ENCODE data around the gene LSAMP. TPM values are rescaled to one million over a fixed set of nuclear protein-coding genes. Genes with fewer than 3 reads are reported as not detected.

The LSAMP gene
- total and polyA plus RNA-seq, 2 donors (not counting 3 experiments of a cell fraction or from before 2014, with no cell fraction given), result not detected

GRCh38 chr3:115855911-115856310 lies 589.4 kb downstream of the LSAMP start:
- dilution Hi-C loops (cut with MboI; ENCODE audit: extremely low pct_ligation_motif_present, low sequenced_read_pairs) (no loop called here), intact Hi-C loops (cut with micrococcal nuclease) (no loop called here)
- Histone ChIP-seq H3K79me2 (ENCODE audit: control insufficient read depth, insufficient read depth, low read length) (no peaks in the 10 kb centered on the region), H3K27me3 (ENCODE audit: control insufficient read depth in 2 of 2, insufficient read depth in 2 of 2, low read length in 2 of 2) (no peaks in the 10 kb centered on the region), H4K20me1 (replicated peaks; ENCODE audit: control insufficient read depth, extremely low read depth, insufficient read depth, low read length) (no peaks in the 10 kb centered on the region), H2AFZ (ENCODE audit: low read depth, low read length) (no peak overlapping the region), H3K27ac (ENCODE audit: insufficient read depth, low read depth, low read length) (no peak overlapping the region), H3K4me1 (ENCODE audit: control insufficient read depth, extremely low read depth, insufficient read depth, low read length) (no peaks in the 10 kb centered on the region), H3K4me2 (ENCODE audit: insufficient read depth, low read length) (no peak overlapping the region), H3K9me1 (replicated peaks; ENCODE audit: control insufficient read depth, extremely low read depth, insufficient read depth, low read length) (no peaks in the 10 kb centered on the region), H3K4me3 (replicated peaks in 1 of 3; ENCODE audit: insufficient read depth in 1 of 3, low read depth in 1 of 3, low read length in 3 of 3) (no peak overlapping the region), H3K9me3 (replicated peaks; ENCODE audit: control insufficient read depth, insufficient read depth, low read length) (no peaks in the 10 kb centered on the region), H3K36me3 (ENCODE audit: control insufficient read depth in 2 of 2, extremely low read depth in 1 of 2, insufficient read depth in 2 of 2, low read length in 2 of 2) (no peaks in the 10 kb centered on the region), H3K9ac (replicated peaks; ENCODE audit: extremely low read depth, insufficient read depth, low read length) (no peak overlapping the region)
- FAIRE-seq, result no peak
- BruUV-seq (replicated peaks), result no TSS peak
- no peak for DNase-seq (ENCODE audit: low read depth, low spot score)
- POLR2A ChIA-PET, result no interaction called here
- no peak for TF ChIP-seq EZH2 (IDR thresholded peaks at IDR 0.05; ENCODE audit: borderline replicate concordance, low read depth, low read length, severe bottlenecking)
- no peak for TF ChIP-seq GATA2 (IDR thresholded peaks at IDR 0.05; ENCODE audit: insufficient read depth, insufficient read length, low read depth, low read length)
- TF ChIP-seq JUN (IDR thresholded peaks at IDR 0.05; ENCODE audit: borderline replicate concordance, insufficient read depth, insufficient read length, low read depth), result no peak
- TF ChIP-seq, protein P1, sequence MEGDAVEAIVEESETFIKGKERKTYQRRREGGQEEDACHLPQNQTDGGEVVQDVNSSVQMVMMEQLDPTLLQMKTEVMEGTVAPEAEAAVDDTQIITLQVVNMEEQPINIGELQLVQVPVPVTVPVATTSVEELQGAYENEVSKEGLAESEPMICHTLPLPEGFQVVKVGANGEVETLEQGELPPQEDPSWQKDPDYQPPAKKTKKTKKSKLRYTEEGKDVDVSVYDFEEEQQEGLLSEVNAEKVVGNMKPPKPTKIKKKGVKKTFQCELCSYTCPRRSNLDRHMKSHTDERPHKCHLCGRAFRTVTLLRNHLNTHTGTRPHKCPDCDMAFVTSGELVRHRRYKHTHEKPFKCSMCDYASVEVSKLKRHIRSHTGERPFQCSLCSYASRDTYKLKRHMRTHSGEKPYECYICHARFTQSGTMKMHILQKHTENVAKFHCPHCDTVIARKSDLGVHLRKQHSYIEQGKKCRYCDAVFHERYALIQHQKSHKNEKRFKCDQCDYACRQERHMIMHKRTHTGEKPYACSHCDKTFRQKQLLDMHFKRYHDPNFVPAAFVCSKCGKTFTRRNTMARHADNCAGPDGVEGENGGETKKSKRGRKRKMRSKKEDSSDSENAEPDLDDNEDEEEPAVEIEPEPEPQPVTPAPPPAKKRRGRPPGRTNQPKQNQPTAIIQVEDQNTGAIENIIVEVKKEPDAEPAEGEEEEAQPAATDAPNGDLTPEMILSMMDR (IDR thresholded peaks at IDR 0.05; ENCODE audit: extremely low read depth in 1 of 2, insufficient read depth in 1 of 2, low read depth in 1 of 2, low read length in 2 of 2), result no peak
- TF ChIP-seq, protein P2, sequence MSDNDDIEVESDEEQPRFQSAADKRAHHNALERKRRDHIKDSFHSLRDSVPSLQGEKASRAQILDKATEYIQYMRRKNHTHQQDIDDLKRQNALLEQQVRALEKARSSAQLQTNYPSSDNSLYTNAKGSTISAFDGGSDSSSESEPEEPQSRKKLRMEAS (IDR thresholded peaks at IDR 0.05; ENCODE audit: insufficient read depth, insufficient read length), result no peak
- TF ChIP-seq POLR2A (IDR thresholded peaks at IDR 0.05; ENCODE audit: low read depth, low read length), result no peak
- CTCF ChIA-PET, result no interaction called here

- ChIA-PET CTCF (no interaction called here), POLR2A (no interaction called here)
- DNase-seq (ENCODE audit: low read depth, low spot score) (no peak), FAIRE-seq (no peak)
- H3K79me2 ChIP-seq (ENCODE audit: control insufficient read depth, insufficient read depth, low read length), result no peaks in the 10 kb centered on the region
- H4K20me1 ChIP-seq (replicated peaks; ENCODE audit: control insufficient read depth, extremely low read depth, insufficient read depth, low read length), result no peaks in the 10 kb centered on the region
- no peak overlapping the region for H3K9ac ChIP-seq (replicated peaks; ENCODE audit: extremely low read depth, insufficient read depth, low read length)
- no peaks in the 10 kb centered on the region for H3K9me3 ChIP-seq (replicated peaks; ENCODE audit: control insufficient read depth, insufficient read depth, low read length)
- H2AFZ ChIP-seq (ENCODE audit: low read depth, low read length), result no peak overlapping the region
- BruUV-seq (replicated peaks), result no TSS peak
- H3K4me1 ChIP-seq (ENCODE audit: control insufficient read depth, extremely low read depth, insufficient read depth, low read length), result no peaks in the 10 kb centered on the region
- intact Hi-C loops (cut with micrococcal nuclease), result no loop called here
- no peaks in the 10 kb centered on the region for H3K36me3 ChIP-seq (ENCODE audit: control insufficient read depth in 2 of 2, extremely low read depth in 1 of 2, insufficient read depth in 2 of 2, low read length in 2 of 2)
- no peak overlapping the region for H3K4me2 ChIP-seq (ENCODE audit: insufficient read depth, low read length)
- dilution Hi-C loops (cut with MboI; ENCODE audit: extremely low pct_ligation_motif_present, low sequenced_read_pairs), result no loop called here
- no peaks in the 10 kb centered on the region for H3K27me3 ChIP-seq (ENCODE audit: control insufficient read depth in 2 of 2, insufficient read depth in 2 of 2, low read length in 2 of 2)
- no peak for TF ChIP-seq JUN (IDR thresholded peaks at IDR 0.05; ENCODE audit: borderline replicate concordance, insufficient read depth, insufficient read length, low read depth)
- TF ChIP-seq FOS (IDR thresholded peaks at IDR 0.05; ENCODE audit: borderline replicate concordance, insufficient read depth, low read length), result no peak
- no peak for TF ChIP-seq POLR2AphosphoS5 (IDR thresholded peaks at IDR 0.05; ENCODE audit: insufficient read depth, low read depth, low read length)
- TF ChIP-seq, protein P1 (IDR thresholded peaks at IDR 0.05; ENCODE audit: extremely low read depth in 1 of 2, insufficient read depth in 1 of 2, low read depth in 1 of 2, low read length in 2 of 2), result no peak
- no peak for TF ChIP-seq MYC (IDR thresholded peaks at IDR 0.05; ENCODE audit: low read depth, low read length)
- TF ChIP-seq POLR2A (IDR thresholded peaks at IDR 0.05; ENCODE audit: low read depth, low read length), result no peak
- TF ChIP-seq EZH2 (IDR thresholded peaks at IDR 0.05; ENCODE audit: borderline replicate concordance, low read depth, low read length, severe bottlenecking), result no peak
- TF ChIP-seq, protein P2 (IDR thresholded peaks at IDR 0.05; ENCODE audit: insufficient read depth, insufficient read length), result no peak
- no peak for TF ChIP-seq GATA2 (IDR thresholded peaks at IDR 0.05; ENCODE audit: insufficient read depth, insufficient read length, low read depth, low read length)
- no peak overlapping the region for H3K4me3 ChIP-seq (replicated peaks in 1 of 3; ENCODE audit: insufficient read depth in 1 of 3, low read depth in 1 of 3, low read length in 3 of 3)
- H3K9me1 ChIP-seq (replicated peaks; ENCODE audit: control insufficient read depth, extremely low read depth, insufficient read depth, low read length), result no peaks in the 10 kb centered on the region
- no peak overlapping the region for H3K27ac ChIP-seq (ENCODE audit: insufficient read depth, low read depth, low read length)
Measured at GRCh38 chr3:115853104-115853503, 592.2 kb downstream of the LSAMP start.
